ENCODE data around the gene SH3BP4. TPM values are rescaled to one million over a fixed set of nuclear protein-coding genes. Genes with fewer than 3 reads are reported as not detected.

Gene SH3BP4
- total and polyA plus RNA-seq, 2 of the 13 experiments (the other 11 are each of a cell fraction or from before 2014, with no cell fraction given) = 34.6 to 99.1 TPM

- TF ChIP-seq, protein P1, sequence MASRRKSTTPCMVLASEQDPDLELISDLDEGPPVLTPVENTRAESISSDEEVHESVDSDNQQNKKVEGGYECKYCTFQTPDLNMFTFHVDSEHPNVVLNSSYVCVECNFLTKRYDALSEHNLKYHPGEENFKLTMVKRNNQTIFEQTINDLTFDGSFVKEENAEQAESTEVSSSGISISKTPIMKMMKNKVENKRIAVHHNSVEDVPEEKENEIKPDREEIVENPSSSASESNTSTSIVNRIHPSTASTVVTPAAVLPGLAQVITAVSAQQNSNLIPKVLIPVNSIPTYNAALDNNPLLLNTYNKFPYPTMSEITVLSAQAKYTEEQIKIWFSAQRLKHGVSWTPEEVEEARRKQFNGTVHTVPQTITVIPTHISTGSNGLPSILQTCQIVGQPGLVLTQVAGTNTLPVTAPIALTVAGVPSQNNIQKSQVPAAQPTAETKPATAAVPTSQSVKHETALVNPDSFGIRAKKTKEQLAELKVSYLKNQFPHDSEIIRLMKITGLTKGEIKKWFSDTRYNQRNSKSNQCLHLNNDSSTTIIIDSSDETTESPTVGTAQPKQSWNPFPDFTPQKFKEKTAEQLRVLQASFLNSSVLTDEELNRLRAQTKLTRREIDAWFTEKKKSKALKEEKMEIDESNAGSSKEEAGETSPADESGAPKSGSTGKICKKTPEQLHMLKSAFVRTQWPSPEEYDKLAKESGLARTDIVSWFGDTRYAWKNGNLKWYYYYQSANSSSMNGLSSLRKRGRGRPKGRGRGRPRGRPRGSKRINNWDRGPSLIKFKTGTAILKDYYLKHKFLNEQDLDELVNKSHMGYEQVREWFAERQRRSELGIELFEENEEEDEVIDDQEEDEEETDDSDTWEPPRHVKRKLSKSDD (CRISPR knock-in tag; IDR thresholded peaks at IDR 0.05; ENCODE audit: low read depth) = no peak
- TF ChIP-seq, protein P2, sequence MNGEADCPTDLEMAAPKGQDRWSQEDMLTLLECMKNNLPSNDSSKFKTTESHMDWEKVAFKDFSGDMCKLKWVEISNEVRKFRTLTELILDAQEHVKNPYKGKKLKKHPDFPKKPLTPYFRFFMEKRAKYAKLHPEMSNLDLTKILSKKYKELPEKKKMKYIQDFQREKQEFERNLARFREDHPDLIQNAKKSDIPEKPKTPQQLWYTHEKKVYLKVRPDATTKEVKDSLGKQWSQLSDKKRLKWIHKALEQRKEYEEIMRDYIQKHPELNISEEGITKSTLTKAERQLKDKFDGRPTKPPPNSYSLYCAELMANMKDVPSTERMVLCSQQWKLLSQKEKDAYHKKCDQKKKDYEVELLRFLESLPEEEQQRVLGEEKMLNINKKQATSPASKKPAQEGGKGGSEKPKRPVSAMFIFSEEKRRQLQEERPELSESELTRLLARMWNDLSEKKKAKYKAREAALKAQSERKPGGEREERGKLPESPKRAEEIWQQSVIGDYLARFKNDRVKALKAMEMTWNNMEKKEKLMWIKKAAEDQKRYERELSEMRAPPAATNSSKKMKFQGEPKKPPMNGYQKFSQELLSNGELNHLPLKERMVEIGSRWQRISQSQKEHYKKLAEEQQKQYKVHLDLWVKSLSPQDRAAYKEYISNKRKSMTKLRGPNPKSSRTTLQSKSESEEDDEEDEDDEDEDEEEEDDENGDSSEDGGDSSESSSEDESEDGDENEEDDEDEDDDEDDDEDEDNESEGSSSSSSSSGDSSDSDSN (CRISPR knock-in tag; IDR thresholded peaks at IDR 0.05) = peak; percentile 38; the same call in 1 of the 2 replicates
- TF ChIP-seq ZNF367 (CRISPR knock-in tag; IDR thresholded peaks at IDR 0.05; ENCODE audit: borderline replicate concordance) (no peak), PRMT3 (CRISPR knock-in tag; IDR thresholded peaks at IDR 0.05; ENCODE audit: borderline replicate concordance, low read depth) (no peak), HNRNPL (IDR thresholded peaks at IDR 0.05; ENCODE audit: low read depth, low read length) (peak; percentile 73; the same call in 1 of the 2 replicates), MAZ (IDR thresholded peaks at IDR 0.05; ENCODE audit: borderline replicate concordance, low read depth, low read length) (no peak), MAZ (CRISPR knock-in tag; IDR thresholded peaks at IDR 0.05; ENCODE audit: low read depth) (no peak), MATR3 (CRISPR knock-in tag; IDR thresholded peaks at IDR 0.05) (no peak), RARG (CRISPR knock-in tag; IDR thresholded peaks at IDR 0.05; ENCODE audit: low read depth) (no peak), CREB1 (IDR thresholded peaks at IDR 0.05) (no peak), CREB1 (CRISPR knock-in tag; IDR thresholded peaks at IDR 0.05) (no peak), NRL (CRISPR knock-in tag; IDR thresholded peaks at IDR 0.05; ENCODE audit: borderline replicate concordance) (no peak), ELF3 (CRISPR knock-in tag; IDR thresholded peaks at IDR 0.05) (no peak), ZNF615 (CRISPR knock-in tag; IDR thresholded peaks at IDR 0.05; ENCODE audit: borderline replicate concordance) (no peak), ZNF280D (CRISPR knock-in tag; IDR thresholded peaks at IDR 0.05) (no peak), SNAPC5 (CRISPR knock-in tag; IDR thresholded peaks at IDR 0.05; ENCODE audit: borderline replicate concordance) (no peak), THYN1 (CRISPR knock-in tag; IDR thresholded peaks at IDR 0.05; ENCODE audit: borderline replicate concordance, low read depth) (no peak), ELK4 (CRISPR knock-in tag; IDR thresholded peaks at IDR 0.05; ENCODE audit: borderline replicate concordance) (no peak), ZSCAN30 (CRISPR knock-in tag; IDR thresholded peaks at IDR 0.05) (no peak), PHF5A (CRISPR knock-in tag; IDR thresholded peaks at IDR 0.05; ENCODE audit: low read depth, unreplicated experiment) (no peak)
Measured at GRCh38 chr2:234982096-234982834, 30.4 kb downstream of the SH3BP4 start (continued).

Measured in HepG2 (cell line).